ENCODE results near the gene MAN2A1. TPM values are rescaled to one million over a fixed set of nuclear protein-coding genes. Genes with fewer than 3 reads are reported as not detected.

The MAN2A1 gene
- total RNA-seq, 1 experiment from 2014 or later: 51.0 TPM

DNA sequence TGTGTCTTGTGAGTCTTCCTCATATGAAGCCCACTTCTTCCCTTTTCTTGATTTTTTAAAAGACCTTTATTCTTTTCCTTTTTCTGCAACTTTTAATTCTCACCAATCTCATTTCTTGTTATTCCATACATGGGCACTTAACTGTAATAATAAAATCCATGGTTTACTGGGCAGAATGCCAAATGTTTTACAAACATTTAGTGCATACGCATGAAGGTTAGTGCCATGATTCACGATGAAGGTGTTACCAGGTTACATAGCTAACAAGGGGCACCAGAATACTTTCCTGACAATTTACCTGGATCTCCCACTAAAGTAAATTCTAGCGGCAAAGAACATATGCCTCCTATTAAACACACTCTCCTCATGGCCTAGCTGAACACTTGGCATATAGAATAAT, 28.5 kb downstream of the MAN2A1 start:
- intact Hi-C loops (cut with micrococcal nuclease; ENCODE audit: unreplicated experiment) (no loop called here), in situ Hi-C loops (cut with HindIII; ENCODE audit: low pct_unique_long_range_greater_than_20kb, low sequenced_read_pairs) (no loop called here)
- no peaks in the 10 kb centered on the region for H3K9me3 ChIP-seq (ENCODE audit: control insufficient read depth, insufficient read depth, low read depth, low read length)
- DNase-seq (ENCODE audit: low read depth, low spot score) (no peak), ATAC-seq (no peak)
- peaks cover 2% of the 10 kb centered on the region; the same call in 1 of the 2 replicates for H3K36me3 ChIP-seq (ENCODE audit: control insufficient read depth, insufficient read depth, low read length)
- no peak overlapping the region for H3K27ac ChIP-seq (ENCODE audit: low read length)
- no peak overlapping the region for H3K4me3 ChIP-seq (ENCODE audit: low read depth in 2 of 2, low read length in 2 of 2)
- TF ChIP-seq, protein P1, sequence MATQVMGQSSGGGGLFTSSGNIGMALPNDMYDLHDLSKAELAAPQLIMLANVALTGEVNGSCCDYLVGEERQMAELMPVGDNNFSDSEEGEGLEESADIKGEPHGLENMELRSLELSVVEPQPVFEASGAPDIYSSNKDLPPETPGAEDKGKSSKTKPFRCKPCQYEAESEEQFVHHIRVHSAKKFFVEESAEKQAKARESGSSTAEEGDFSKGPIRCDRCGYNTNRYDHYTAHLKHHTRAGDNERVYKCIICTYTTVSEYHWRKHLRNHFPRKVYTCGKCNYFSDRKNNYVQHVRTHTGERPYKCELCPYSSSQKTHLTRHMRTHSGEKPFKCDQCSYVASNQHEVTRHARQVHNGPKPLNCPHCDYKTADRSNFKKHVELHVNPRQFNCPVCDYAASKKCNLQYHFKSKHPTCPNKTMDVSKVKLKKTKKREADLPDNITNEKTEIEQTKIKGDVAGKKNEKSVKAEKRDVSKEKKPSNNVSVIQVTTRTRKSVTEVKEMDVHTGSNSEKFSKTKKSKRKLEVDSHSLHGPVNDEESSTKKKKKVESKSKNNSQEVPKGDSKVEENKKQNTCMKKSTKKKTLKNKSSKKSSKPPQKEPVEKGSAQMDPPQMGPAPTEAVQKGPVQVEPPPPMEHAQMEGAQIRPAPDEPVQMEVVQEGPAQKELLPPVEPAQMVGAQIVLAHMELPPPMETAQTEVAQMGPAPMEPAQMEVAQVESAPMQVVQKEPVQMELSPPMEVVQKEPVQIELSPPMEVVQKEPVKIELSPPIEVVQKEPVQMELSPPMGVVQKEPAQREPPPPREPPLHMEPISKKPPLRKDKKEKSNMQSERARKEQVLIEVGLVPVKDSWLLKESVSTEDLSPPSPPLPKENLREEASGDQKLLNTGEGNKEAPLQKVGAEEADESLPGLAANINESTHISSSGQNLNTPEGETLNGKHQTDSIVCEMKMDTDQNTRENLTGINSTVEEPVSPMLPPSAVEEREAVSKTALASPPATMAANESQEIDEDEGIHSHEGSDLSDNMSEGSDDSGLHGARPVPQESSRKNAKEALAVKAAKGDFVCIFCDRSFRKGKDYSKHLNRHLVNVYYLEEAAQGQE (IDR thresholded peaks at IDR 0.05; ENCODE audit: insufficient read depth in 1 of 2, low read depth in 2 of 2, low read length in 1 of 2): no peak
- TF ChIP-seq POLR2AphosphoS5 (IDR thresholded peaks at IDR 0.05; ENCODE audit: low read depth, low read length): no peak
- no peak for TF ChIP-seq TCF7L2 (IDR thresholded peaks at IDR 0.05; ENCODE audit: low read depth, low read length)
- TF ChIP-seq, protein P2, sequence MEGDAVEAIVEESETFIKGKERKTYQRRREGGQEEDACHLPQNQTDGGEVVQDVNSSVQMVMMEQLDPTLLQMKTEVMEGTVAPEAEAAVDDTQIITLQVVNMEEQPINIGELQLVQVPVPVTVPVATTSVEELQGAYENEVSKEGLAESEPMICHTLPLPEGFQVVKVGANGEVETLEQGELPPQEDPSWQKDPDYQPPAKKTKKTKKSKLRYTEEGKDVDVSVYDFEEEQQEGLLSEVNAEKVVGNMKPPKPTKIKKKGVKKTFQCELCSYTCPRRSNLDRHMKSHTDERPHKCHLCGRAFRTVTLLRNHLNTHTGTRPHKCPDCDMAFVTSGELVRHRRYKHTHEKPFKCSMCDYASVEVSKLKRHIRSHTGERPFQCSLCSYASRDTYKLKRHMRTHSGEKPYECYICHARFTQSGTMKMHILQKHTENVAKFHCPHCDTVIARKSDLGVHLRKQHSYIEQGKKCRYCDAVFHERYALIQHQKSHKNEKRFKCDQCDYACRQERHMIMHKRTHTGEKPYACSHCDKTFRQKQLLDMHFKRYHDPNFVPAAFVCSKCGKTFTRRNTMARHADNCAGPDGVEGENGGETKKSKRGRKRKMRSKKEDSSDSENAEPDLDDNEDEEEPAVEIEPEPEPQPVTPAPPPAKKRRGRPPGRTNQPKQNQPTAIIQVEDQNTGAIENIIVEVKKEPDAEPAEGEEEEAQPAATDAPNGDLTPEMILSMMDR (IDR thresholded peaks at IDR 0.05): no peak
- POLR2A ChIA-PET: interaction anchor here (0.6 kb wide), 1 partner anchor 24 kb away, joined by 3 read pairs; no protein-coding TSS in a partner anchor
- H3K4me1 ChIP-seq (ENCODE audit: control insufficient read depth, insufficient read depth, low read length): no peaks in the 10 kb centered on the region
- CTCF ChIA-PET: no interaction called here
- H3K27me3 ChIP-seq (ENCODE audit: control insufficient read depth, insufficient read depth, low read length): no peaks in the 10 kb centered on the region
- no TSS peak for BruUV-seq (replicated peaks)

DNA sequence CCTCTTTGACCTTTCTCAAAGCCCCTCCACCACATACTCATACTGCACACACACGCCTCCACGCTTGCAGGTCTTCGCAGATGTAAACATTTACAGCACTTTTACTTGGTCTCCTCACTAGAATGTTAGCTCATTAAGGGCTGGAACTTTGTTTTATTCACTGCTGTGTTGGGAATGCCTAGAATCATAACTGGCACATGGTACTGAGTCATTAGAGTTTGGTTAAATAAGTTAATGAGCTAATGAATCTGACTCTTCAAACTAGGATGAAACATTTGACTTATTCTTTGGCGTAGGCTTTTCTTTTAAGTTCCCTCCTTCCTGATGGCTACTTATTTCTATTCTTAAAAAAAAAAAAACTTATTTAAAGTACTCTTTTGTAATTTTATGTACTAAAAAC, 28.9 kb downstream of the MAN2A1 start:
- Histone ChIP-seq H3K36me3 (ENCODE audit: control insufficient read depth, insufficient read depth, low read length) (peaks cover 2% of the 10 kb centered on the region; the same call in 1 of the 2 replicates), H3K4me3 (ENCODE audit: low read depth in 2 of 2, low read length in 2 of 2) (no peak overlapping the region), H3K4me1 (ENCODE audit: control insufficient read depth, insufficient read depth, low read length) (no peaks in the 10 kb centered on the region), H3K27ac (ENCODE audit: low read length) (no peak overlapping the region), H3K27me3 (ENCODE audit: control insufficient read depth, insufficient read depth, low read length) (no peaks in the 10 kb centered on the region), H3K9me3 (ENCODE audit: control insufficient read depth, insufficient read depth, low read depth, low read length) (no peaks in the 10 kb centered on the region)
- BruUV-seq (replicated peaks): no TSS peak
- intact Hi-C loops (cut with micrococcal nuclease; ENCODE audit: unreplicated experiment): no loop called here
- POLR2A ChIA-PET: interaction anchor here (0.6 kb wide), 1 partner anchor 23 kb away, joined by 3 read pairs; no protein-coding TSS in a partner anchor
- CTCF ChIA-PET: no interaction called here
- DNase-seq (ENCODE audit: low read depth, low spot score) (no peak), ATAC-seq (no peak)
- in situ Hi-C loops (cut with HindIII; ENCODE audit: low pct_unique_long_range_greater_than_20kb, low sequenced_read_pairs): no loop called here
- TF ChIP-seq TCF7L2 (IDR thresholded peaks at IDR 0.05; ENCODE audit: low read depth, low read length) (no peak), SIN3A (IDR thresholded peaks at IDR 0.05; ENCODE audit: borderline replicate concordance, insufficient read depth, low read depth, low read length) (no peak), POLR2AphosphoS5 (IDR thresholded peaks at IDR 0.05; ENCODE audit: low read depth, low read length) (no peak)
- TF ChIP-seq, protein P1 (IDR thresholded peaks at IDR 0.05; ENCODE audit: insufficient read depth in 1 of 2, low read depth in 2 of 2, low read length in 1 of 2): no peak
- TF ChIP-seq, protein P2 (IDR thresholded peaks at IDR 0.05): no peak

Data from Panc1 (cell line).